ENCODE data around the gene ABO. TPM values are rescaled to one million over a fixed set of nuclear protein-coding genes. Genes with fewer than 3 reads are reported as not detected.
A peak's percentile ranks its signal among the peaks of the same experiment; 100 is the strongest.

The ABO gene
- total and polyA plus RNA-seq, 9 of the 15 experiments (the other 6 are each of a cell fraction or from before 2014, with no cell fraction given), result 5.0 to 21.9 (median 11.9) TPM

- Histone ChIP-seq H2AFZ (ENCODE audit: low read depth, low read length) (peak overlapping the region; percentile 62; the same call in 1 of the 2 replicates), H3K9me3 (replicated peaks; ENCODE audit: control insufficient read depth, insufficient read depth, low read depth, low read length) (peaks cover 7% of the 10 kb centered on the region; the same call in 1 of the 2 replicates), H4K20me1 (replicated peaks; ENCODE audit: control insufficient read depth, insufficient read depth, low read length) (no peaks in the 10 kb centered on the region), H3K36me3 (ENCODE audit: control insufficient read depth, insufficient read depth, low read length) (no peaks in the 10 kb centered on the region), H3K9me1 (ENCODE audit: control insufficient read depth, insufficient read depth, low read length) (no peaks in the 10 kb centered on the region), H3K79me2 (ENCODE audit: control insufficient read depth, insufficient read depth, low read length) (peaks cover 27% of the 10 kb centered on the region), H3K4me3 (peak overlapping the region; percentile 22; the same call in 1 of the 2 replicates), H3K9ac (ENCODE audit: insufficient read depth in 1 of 2, low read depth in 2 of 2, low read length in 2 of 2) (peak overlapping the region; percentile 61 to 64; a peak in 3 of 4 replicates), H3K27ac (ENCODE audit: extremely low read depth, low read depth, low read length) (peak overlapping the region; percentile 72), H3K27me3 (ENCODE audit: control insufficient read depth in 2 of 2, insufficient read depth in 2 of 2, low read length in 2 of 2) (no peaks in the 10 kb centered on the region), H3K4me2 (ENCODE audit: insufficient read depth, low read length) (peak overlapping the region; percentile 67), H3K4me1 (replicated peaks in 1 of 2; ENCODE audit: control insufficient read depth in 2 of 2, insufficient read depth in 2 of 2, low read length in 2 of 2) (peaks cover 42 to 49% of the 10 kb centered on the region in 2 experiments)
- TSS peak; percentile 20 for BruUV-seq (replicated peaks)
- intact Hi-C loops (cut with micrococcal nuclease) (loop anchor here (10.0 kb wide), 1 partner anchor 46 kb away; no protein-coding TSS in a partner anchor), in situ Hi-C loops (cut with MboI) (no loop called here)
- ATAC-seq (no peak), DNase-seq (ENCODE audit: extremely low read depth in 1 of 4, low spot score in 3 of 4) (peak in 1 of 4 experiments; percentile 43), FAIRE-seq (no peak)
- ChIA-PET CTCF (ENCODE audit: low intra/inter-chr PET ratio) (no interaction called here), POLR2A (interaction anchor here (0.6 to 1.0 kb wide), 2 partner anchors 56 to 64 kb away, joined by 3 read pairs; no protein-coding TSS in a partner anchor)
- WGBS (ENCODE audit: insufficient coverage, low coverage, missing lambda C conversion rate), result 66% methylated on average over 11 of the region's 12 CpGs
- TF ChIP-seq HIVEP1 (CRISPR knock-in tag; IDR thresholded peaks at IDR 0.05) (no peak), HEY1 (CRISPR knock-in tag; IDR thresholded peaks at IDR 0.05; ENCODE audit: borderline replicate concordance) (no peak), ZNF561 (CRISPR knock-in tag; conservative IDR thresholded peaks at IDR 0.05) (no peak), POLR2H (tag; IDR thresholded peaks at IDR 0.05; ENCODE audit: low read depth) (peak; percentile 62; the same call in 1 of the 2 replicates), POLR2B (IDR thresholded peaks at IDR 0.05; ENCODE audit: low read depth, partially characterized antibody) (peak; percentile 20), THAP12 (CRISPR knock-in tag; IDR thresholded peaks at IDR 0.05) (no peak), IRF2 (CRISPR knock-in tag; IDR thresholded peaks at IDR 0.05) (no peak), TSC22D4 (tag; IDR thresholded peaks at IDR 0.05) (no peak), GABPB2 (CRISPR knock-in tag; conservative IDR thresholded peaks at IDR 0.05) (no peak), DNMT1 (IDR thresholded peaks at IDR 0.05) (no peak), HLTF (IDR thresholded peaks at IDR 0.05) (no peak), E2F8 (IDR thresholded peaks at IDR 0.05; ENCODE audit: low read depth, partially characterized antibody) (no peak), GMEB1 (CRISPR knock-in tag; IDR thresholded peaks at IDR 0.05) (no peak), BACH1 (tag; IDR thresholded peaks at IDR 0.05) (no peak), NFIC (IDR thresholded peaks at IDR 0.05) (no peak)
Observed at GRCh38 chr9:133278161-133279114, 3.4 kb upstream of the ABO start.

All from K562 (cell line).